Naive thymus-derived CD4-positive, alpha-beta T cell (primary cell): ENCODE measurements around the gene METRNL. TPM values are rescaled to one million over a fixed set of nuclear protein-coding genes. Genes with fewer than 3 reads are reported as not detected.

Experiments used
- ATAC-seq: fragments of 150-1000 bp; cut with Tn5 transposase; 2 replicates; pipeline ENCODE4 v1.10.0; 2021; ENCODE audit warnings: mild to moderate bottlenecking, moderate library complexity
- CTCF ChIA-PET: fragments of 350-600 bp; sonication (Branson Sonifier 250); formaldehyde crosslinking; loops from one replicate; lab custom pipeline; 2021; ENCODE audit warnings: antibody characterized with exemption; lab: Charles Lee
- POLR2A ChIA-PET: fragments of 350-600 bp; sonication (Branson Sonifier 250); formaldehyde crosslinking; loops from one replicate; lab custom pipeline; 2021; ENCODE audit warnings: antibody characterized with exemption, inconsistent platforms; lab: Charles Lee
- DNase-seq, 9 donors: peaks; one replicate each; pipeline versions ENCODE4 v3.0.0 to v3.0.0-alpha.2; 2020 to 2022; ENCODE audit warnings: mixed read lengths in 1 of 9
- H3K27ac ChIP-seq: one replicate; pipeline ENCODE4 v1.7.0; 2013; ENCODE audit warnings: mild to moderate bottlenecking, low read depth, low read length, moderate library complexity
- H3K27me3 ChIP-seq, 2 donors: one replicate each; pipeline ENCODE4 v1.7.0; 2013; ENCODE audit warnings: low read length in 2 of 2, mild to moderate bottlenecking in 2 of 2, moderate library complexity in 2 of 2; ENCODE audit not compliant: control insufficient read depth in 2 of 2, insufficient read depth in 2 of 2
- H3K36me3 ChIP-seq, 3 experiments: 1 replicate in 2 of 3; 2 replicates in 1 of 3; pipeline ENCODE4 v1.7.0; 2013; ENCODE audit warnings: low read length in 3 of 3, mild to moderate bottlenecking in 3 of 3, moderate library complexity in 1 of 3; ENCODE audit not compliant: insufficient read depth in 3 of 3, control insufficient read depth in 2 of 3
- H3K4me1 ChIP-seq, 2 donors: one replicate each; pipeline ENCODE4 v1.7.0; 2013; ENCODE audit warnings: low read length in 2 of 2, mild to moderate bottlenecking in 2 of 2, moderate library complexity in 1 of 2; ENCODE audit not compliant: control insufficient read depth in 2 of 2, insufficient read depth in 2 of 2
- H3K4me3 ChIP-seq: 2 replicates; pipeline ENCODE4 v1.7.0; 2013; ENCODE audit warnings: mild to moderate bottlenecking, low read length
- H3K9me3 ChIP-seq, 3 experiments: 1 replicate in 2 of 3; 2 replicates in 1 of 3; pipeline ENCODE4 v1.7.0; 2013; ENCODE audit warnings: low read length in 3 of 3; ENCODE audit not compliant: control insufficient read depth in 2 of 3
- H3K27ac Mint-ChIP-seq, 9 donors: one replicate each; pipeline ENCODE4 v1.8.0; 2020 to 2022; ENCODE audit warnings: mixed read lengths in 9 of 9, mild to moderate bottlenecking in 8 of 9, moderate library complexity in 5 of 9, inconsistent platforms in 2 of 9
- H3K27me3 Mint-ChIP-seq, 5 donors: one replicate each; pipeline ENCODE4 v1.8.0; 2021 to 2022; ENCODE audit warnings: mixed read lengths in 5 of 5, mild to moderate bottlenecking in 1 of 5
- H3K36me3 Mint-ChIP-seq, 5 donors: one replicate each; pipeline ENCODE4 v1.8.0; 2020 to 2022; ENCODE audit warnings: mixed read lengths in 5 of 5, mild to moderate bottlenecking in 3 of 5, inconsistent platforms in 1 of 5
- H3K4me1 Mint-ChIP-seq, 7 donors: one replicate each; pipeline ENCODE4 v1.8.0; 2020 to 2022; ENCODE audit warnings: mixed read lengths in 7 of 7, mild to moderate bottlenecking in 3 of 7, inconsistent platforms in 1 of 7
- H3K4me3 Mint-ChIP-seq, 10 donors: one replicate each; pipeline ENCODE4 v1.8.0; 2020 to 2022; ENCODE audit warnings: mild to moderate bottlenecking in 10 of 10, mixed read lengths in 10 of 10, moderate library complexity in 6 of 10, inconsistent platforms in 2 of 10
- H3K9me3 Mint-ChIP-seq, 11 donors: one replicate each; pipeline ENCODE4 v1.8.0; 2020 to 2022; ENCODE audit warnings: mixed read lengths in 11 of 11, mild to moderate bottlenecking in 4 of 11, inconsistent platforms in 1 of 11, moderate library complexity in 1 of 11
- intact Hi-C, 2 donors: fragments of 100-400 bp; cut with micrococcal nuclease; formaldehyde crosslinking; loops; one replicate each; pipeline ENCODE4 v1.15.1; 2023
- polyA plus RNA-seq, 2 donors: library from polyadenylated mRNA; unstranded; fragments of 300-500 nt; fragmentation: Illumina TruSeq; gene quantifications; one replicate each; pipeline ENCODE4 v1.2.3, GENCODE V29; 2021
- total RNA-seq, 6 experiments: library from RNA in 5 of 6; stranded (reverse) in 5 of 6; gene quantifications; 1 replicate in 5 of 6; 2 replicates in 1 of 6; pipeline ENCODE4 v1.2.3 and lab custom pipeline; 2021 to 2026

METRNL gene
- total and polyA plus RNA-seq, 7 experiments from 2014 or later: 1.0 to 147 (median 10.3) TPM; not detected in 2

DNA sequence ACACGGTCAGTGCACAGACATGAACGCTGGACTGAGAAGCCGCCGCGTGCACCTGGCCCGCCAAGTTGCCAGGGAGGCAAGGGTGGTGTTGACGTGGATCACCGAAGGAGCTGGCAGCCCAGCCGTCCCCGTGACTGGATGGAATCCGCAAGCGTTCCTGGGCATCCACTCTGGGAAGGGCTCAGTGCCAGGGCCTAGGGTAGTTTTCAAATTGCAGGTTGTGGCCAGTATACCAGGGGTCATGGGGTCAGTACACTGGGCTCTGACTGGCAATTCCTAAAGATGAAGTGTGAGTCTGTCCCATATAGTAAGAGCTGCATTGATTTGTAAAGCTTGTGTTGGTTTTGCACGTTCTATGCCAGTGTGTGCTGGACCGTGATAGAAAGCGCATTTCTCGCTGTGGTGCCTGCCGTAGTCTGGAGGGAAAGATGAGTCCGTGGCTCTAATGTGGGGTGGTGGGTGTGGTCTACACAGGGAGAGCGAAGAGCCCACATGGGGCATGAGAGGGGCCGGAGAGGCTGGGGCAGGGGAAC, 21.1 kb upstream of the METRNL start:
- Mint-ChIP-seq H3K36me3 (no peaks in the 10 kb centered on the region), H3K4me3 (no peak overlapping the region), H3K9me3 (no peaks in the 10 kb centered on the region), H3K27ac (no peak overlapping the region), H3K4me1 (peaks cover 0 to 11% (median 6%) of the 10 kb centered on the region in 7 donors), H3K27me3 (no peaks in the 10 kb centered on the region)
- ATAC-seq: no peak
- intact Hi-C loops: no loop called here
- POLR2A ChIA-PET: no interaction called here
- H3K27me3 ChIP-seq: no peaks in the 10 kb centered on the region
- peaks cover 5 to 6% of the 10 kb centered on the region in 2 donors for H3K4me1 ChIP-seq
- no peaks in the 10 kb centered on the region for H3K9me3 ChIP-seq
- H3K27ac ChIP-seq: no peak overlapping the region
- no peaks in the 10 kb centered on the region for H3K36me3 ChIP-seq
- DNase-seq: peak in 1 of 9 donors; percentile 3
- H3K4me3 ChIP-seq: no peak overlapping the region
- CTCF ChIA-PET: no interaction called here

DNA sequence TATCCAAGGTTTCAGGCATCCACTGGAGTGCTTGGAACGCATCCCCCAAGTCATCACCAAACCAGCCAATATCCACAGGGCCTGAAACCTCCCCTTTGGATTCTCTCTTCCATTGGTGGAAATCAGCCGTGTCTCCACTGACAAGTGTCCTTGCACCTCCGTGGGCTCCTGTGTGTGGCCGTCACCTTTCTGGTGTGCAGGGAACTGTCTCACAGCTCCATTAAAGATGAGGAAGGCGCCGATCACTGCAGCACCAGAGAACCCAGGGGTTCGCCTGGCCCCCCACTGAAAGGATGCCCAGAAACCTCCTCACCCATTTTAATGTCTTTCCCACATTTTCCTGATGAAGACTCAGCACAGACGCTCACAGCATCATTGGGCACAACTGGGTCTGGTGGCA, 17.8 kb upstream of the METRNL start:
- POLR2A ChIA-PET: interaction anchor here (0.8 kb wide), 1 partner anchor 12 kb away, joined by 3 read pairs; no protein-coding TSS in a partner anchor
- DNase-seq (peak in 1 of 9 donors; percentile 3), ATAC-seq (no peak)
- H3K4me1 ChIP-seq: no peaks in the 10 kb centered on the region
- H3K4me3 ChIP-seq: no peak overlapping the region
- Mint-ChIP-seq H3K4me3 (no peak overlapping the region), H3K27me3 (no peaks in the 10 kb centered on the region), H3K36me3 (no peaks in the 10 kb centered on the region), H3K4me1 (peaks cover 0 to 1% (median 0%) of the 10 kb centered on the region in 7 donors), H3K27ac (peak overlapping the region in 2 of 9 donors; percentile 5 to 22), H3K9me3 (no peaks in the 10 kb centered on the region)
- no peaks in the 10 kb centered on the region for H3K36me3 ChIP-seq
- CTCF ChIA-PET: no interaction called here
- no peaks in the 10 kb centered on the region for H3K27me3 ChIP-seq
- intact Hi-C loops: no loop called here
- no peak overlapping the region for H3K27ac ChIP-seq
- no peaks in the 10 kb centered on the region for H3K9me3 ChIP-seq

DNA sequence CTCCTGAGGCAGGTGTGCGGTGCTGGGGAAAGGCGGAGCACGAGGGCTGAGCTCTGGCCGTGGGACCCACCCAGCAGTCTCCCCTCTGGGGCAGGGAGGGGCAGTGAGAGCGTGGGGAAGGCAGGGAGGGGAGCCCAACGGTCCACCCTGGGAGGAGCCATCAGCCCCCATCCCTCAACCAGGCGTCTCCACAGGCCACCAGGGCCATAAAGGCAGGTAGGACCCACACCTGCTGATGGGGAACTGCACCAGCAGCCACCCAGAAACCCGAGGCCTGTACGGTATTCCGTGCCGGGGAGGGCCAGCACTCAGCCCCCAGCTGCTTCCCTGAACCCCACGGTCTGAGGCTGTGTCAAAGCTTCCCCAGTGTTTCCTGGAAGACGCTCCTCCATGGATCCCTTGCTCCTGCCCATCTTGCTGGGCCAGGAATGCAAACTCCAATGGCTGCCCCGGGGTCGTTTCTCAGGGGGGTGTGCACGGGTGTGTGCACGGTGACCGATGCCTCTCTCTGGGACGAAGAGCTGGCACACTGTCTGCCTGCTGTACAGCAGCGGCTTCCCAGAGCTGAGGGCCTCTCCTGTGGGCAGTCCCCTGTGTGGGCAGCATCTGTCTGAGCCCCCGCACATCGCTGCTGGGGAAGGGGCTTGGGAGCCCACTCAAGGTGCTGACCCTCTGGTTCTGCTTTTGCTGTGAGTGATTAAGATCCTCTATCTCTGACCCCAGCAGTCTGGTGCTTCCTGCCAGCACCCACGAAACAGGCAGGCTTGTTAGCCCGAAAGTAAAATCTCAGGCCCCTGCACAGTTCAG, 17.2 kb upstream of the METRNL start:
- peaks cover 0 to 1% (median 0%) of the 10 kb centered on the region in 7 donors for H3K4me1 Mint-ChIP-seq
- DNase-seq (peak in 3 of 9 donors; percentile 5 to 19 (median 5)), ATAC-seq (peak; percentile 36)
- no peak overlapping the region for H3K27ac ChIP-seq
- ChIA-PET CTCF (no interaction called here), POLR2A (interaction anchor here (0.8 to 1.3 kb wide), 3 partner anchors 10 to 13 kb away, joined by 3 to 6 read pairs (median 3); no protein-coding TSS in a partner anchor)
- H3K9me3 ChIP-seq: no peaks in the 10 kb centered on the region
- H3K36me3 Mint-ChIP-seq: no peaks in the 10 kb centered on the region
- H3K9me3 Mint-ChIP-seq: no peaks in the 10 kb centered on the region
- no peak overlapping the region for H3K4me3 ChIP-seq
- intact Hi-C loops: no loop called here
- no peak overlapping the region for H3K27ac Mint-ChIP-seq
- H3K4me1 ChIP-seq: no peaks in the 10 kb centered on the region
- no peak overlapping the region for H3K4me3 Mint-ChIP-seq
- H3K36me3 ChIP-seq: no peaks in the 10 kb centered on the region
- no peaks in the 10 kb centered on the region for H3K27me3 ChIP-seq
- no peaks in the 10 kb centered on the region for H3K27me3 Mint-ChIP-seq

DNA sequence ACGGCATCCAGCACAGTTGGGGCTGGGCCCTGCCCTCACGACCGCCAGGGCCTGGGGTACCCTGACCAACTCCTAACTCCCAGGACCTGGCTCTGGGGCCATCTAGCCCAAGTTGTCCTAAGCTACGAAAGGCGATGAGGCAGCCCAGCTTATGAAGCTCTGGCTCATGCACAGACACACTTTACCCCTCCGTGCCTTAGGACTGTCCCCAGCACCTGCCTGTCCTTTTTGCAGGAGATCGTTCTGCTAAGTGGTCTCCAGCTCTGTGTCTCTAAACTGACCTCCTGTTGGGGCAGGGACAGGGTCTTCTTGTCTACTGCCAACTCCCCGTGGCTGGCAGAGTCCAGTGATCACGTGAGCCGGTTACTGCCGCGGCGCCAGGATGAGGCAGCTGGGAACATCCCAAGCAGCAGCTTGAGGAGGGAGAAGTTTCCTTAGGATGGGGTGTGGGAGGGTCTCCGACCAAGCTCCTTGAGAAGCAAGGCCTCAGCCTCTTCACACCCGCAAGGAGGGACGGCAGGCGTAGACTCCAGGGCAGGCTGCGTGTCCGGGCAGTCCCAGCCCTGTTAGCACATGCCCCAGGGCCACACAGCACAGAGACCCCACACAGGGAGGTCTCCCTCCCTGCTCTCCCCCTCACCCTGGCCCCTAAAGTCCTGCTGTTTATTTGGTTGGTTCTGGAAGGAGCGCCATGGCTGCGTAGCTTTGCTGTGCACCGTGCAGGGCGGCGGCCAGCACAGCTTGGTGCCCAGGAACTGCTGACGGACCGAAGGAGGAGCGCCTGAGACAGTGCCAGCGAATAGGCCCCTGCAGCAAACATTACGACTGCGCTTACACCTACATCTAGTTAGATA, 16.4 kb upstream of the METRNL start:
- Mint-ChIP-seq H3K27ac (no peak overlapping the region), H3K27me3 (no peaks in the 10 kb centered on the region), H3K4me3 (no peak overlapping the region), H3K9me3 (no peaks in the 10 kb centered on the region), H3K4me1 (peaks cover 0 to 4% (median 3%) of the 10 kb centered on the region in 7 donors), H3K36me3 (no peaks in the 10 kb centered on the region)
- Histone ChIP-seq H3K9me3 (no peaks in the 10 kb centered on the region), H3K27ac (no peak overlapping the region), H3K4me1 (no peaks in the 10 kb centered on the region), H3K27me3 (no peaks in the 10 kb centered on the region), H3K36me3 (no peaks in the 10 kb centered on the region), H3K4me3 (no peak overlapping the region)
- POLR2A ChIA-PET: interaction anchor here (1.0 to 1.3 kb wide), 2 partner anchors 9 to 12 kb away, joined by 3 to 6 read pairs; no protein-coding TSS in a partner anchor
- DNase-seq (peak in 3 of 9 donors; percentile 1 to 19 (median 4)), ATAC-seq (no peak)
- intact Hi-C loops: no loop called here
- CTCF ChIA-PET: no interaction called here

DNA sequence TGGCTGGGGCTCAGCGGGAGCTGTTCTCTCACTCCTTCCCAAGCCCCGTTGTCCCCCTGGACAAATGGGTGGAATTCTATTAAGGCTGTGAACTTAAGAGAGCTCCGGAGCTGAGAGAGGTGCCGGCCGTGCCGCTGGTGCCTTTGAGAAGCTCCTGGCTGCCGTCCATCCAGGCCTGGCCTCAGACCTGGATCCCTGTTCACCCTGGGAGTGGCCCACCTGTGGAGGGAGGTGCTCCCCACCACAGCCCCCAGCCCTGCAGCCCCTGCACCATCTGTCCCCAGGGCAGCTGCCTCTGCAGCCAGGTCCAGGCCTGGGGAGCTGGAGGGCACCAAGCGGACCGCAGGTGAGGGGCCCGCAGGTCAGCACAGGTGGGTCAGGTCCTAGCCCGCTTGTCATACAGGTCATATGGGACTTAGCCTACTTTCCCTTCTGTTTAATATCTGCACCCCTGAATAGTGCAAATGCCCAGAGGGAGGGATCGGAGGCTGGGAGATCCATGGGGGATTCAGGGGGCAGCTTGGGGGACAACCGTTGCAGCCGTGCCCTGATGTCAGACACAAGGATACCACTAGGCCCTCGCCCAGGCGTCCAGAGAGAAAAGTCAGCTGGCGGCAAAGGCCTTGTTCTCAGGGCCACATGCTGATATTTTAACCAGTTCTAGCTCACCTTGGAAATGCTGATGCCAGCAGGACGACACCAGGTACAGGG, 15.2 kb upstream of the METRNL start:
- intact Hi-C loops: no loop called here
- no peak overlapping the region for H3K4me3 Mint-ChIP-seq
- no peak overlapping the region for H3K27ac ChIP-seq
- no peak overlapping the region for H3K27ac Mint-ChIP-seq
- no peaks in the 10 kb centered on the region for H3K27me3 ChIP-seq
- H3K9me3 Mint-ChIP-seq: no peaks in the 10 kb centered on the region
- H3K27me3 Mint-ChIP-seq: no peaks in the 10 kb centered on the region
- peaks cover 2 to 4% of the 10 kb centered on the region in 2 donors for H3K4me1 ChIP-seq
- CTCF ChIA-PET: interaction anchor here (0.5 kb wide), 1 partner anchor 102 kb away, joined by 4 read pairs; no protein-coding TSS in a partner anchor
- DNase-seq (peak in 3 of 9 donors; percentile 3 to 16 (median 6)), ATAC-seq (no peak)
- H3K4me1 Mint-ChIP-seq: peaks cover 0 to 9% (median 4%) of the 10 kb centered on the region in 7 donors
- no peaks in the 10 kb centered on the region for H3K9me3 ChIP-seq
- H3K36me3 Mint-ChIP-seq: no peaks in the 10 kb centered on the region
- POLR2A ChIA-PET: no interaction called here
- H3K36me3 ChIP-seq: no peaks in the 10 kb centered on the region
- H3K4me3 ChIP-seq: no peak overlapping the region
